RCC 7860 (cell line): ENCODE data around the gene INA.
A peak's percentile ranks its signal among the peaks of the same experiment; 100 is the strongest.
"Not testable (repeated sequence)": the region's sequence is repeated elsewhere in the genome, so short reads cannot be mapped to it uniquely, and the experiment has no call there.

Experiments
- DNase-seq: peaks from one replicate; pipeline ENCODE4 v3.0.0-alpha.2; 2015; ENCODE audit warnings: low spot score
- FAIRE-seq: peaks from 2 replicates; lab custom pipeline; 2012; peaks lifted over from hg19 to GRCh38; lab: Jason Lieb, UNC

The INA gene

DNA sequence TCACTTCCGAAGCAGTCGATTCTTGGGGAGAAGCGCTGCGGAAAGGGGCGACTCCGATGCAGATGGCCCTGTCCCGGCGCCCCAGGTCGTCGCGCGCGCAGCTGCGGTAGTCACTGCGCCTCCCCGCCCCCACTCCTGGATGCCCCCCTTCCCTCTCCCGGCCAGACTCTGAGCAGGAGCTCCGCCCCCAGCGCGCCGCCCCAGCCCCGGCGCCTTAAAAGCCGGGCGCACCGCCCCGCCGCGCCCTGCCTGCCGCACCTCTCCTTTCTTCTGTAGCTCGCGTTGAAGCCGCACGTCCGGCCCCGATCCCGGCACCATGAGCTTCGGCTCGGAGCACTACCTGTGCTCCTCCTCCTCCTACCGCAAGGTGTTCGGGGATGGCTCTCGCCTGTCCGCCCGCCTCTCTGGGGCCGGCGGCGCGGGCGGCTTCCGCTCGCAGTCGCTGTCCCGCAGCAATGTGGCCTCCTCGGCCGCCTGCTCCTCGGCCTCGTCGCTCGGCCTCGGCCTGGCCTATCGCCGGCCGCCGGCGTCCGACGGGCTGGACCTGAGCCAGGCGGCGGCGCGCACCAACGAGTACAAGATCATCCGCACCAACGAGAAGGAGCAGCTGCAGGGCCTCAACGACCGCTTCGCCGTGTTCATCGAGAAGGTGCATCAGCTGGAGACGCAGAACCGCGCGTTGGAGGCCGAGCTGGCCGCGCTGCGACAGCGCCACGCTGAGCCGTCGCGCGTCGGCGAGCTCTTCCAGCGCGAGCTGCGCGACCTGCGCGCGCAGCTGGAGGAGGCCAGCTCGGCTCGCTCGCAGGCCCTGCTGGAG, at the start of gene INA:
Gene INA (plus strand): TSS at position 243 of the 817 bp plus-strand sequence. CDS start 74 bp downstream, at position 317.
- FAIRE-seq (no peak), DNase-seq (no peak)

DNA sequence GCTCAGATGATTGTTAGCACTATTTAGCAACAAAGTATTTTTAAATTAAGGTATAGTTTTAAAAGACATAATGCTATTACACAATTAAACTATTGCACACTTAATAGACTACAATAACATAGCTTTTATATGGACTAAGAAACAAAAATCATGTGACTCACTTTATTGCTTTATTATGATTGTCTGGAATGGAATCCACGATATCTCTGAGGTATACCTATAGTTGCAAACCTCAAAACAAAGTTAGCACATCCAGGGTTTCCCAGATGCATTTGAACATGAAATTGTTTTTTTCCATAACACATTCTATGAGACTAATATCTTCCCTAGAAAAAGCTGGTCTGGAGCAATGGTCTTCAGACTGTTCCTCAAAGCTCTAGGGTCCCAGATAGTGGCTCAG, 49.5 kb upstream of the INA start:
- FAIRE-seq (no peak), DNase-seq (no peak)

DNA sequence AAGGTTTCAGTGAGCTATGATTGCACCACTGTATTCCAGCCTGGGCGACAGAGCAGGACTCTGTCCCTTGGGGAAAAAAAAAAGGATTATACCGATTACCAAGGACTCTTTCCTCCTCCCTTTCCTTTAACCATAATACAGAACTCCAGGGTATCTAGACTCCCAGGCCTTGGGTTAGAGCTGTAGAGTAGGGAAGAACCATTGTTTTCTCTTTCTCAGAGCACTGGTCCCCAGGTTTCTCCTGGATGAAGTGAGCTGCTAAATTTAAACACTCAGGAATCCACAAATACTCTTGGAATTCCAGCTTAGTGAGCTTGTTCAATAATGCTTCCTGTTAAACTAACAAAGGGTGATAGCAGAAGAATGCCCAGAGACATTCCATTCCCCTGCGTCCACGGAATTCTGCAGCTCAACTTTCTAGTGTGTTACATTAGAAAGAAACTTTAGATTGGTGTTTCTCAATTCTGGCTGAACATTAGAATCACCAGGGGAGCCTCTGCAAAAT, 45.8 kb upstream of the INA start:
- DNase-seq: peak; percentile 95
- peak; percentile 93 for FAIRE-seq

DNA sequence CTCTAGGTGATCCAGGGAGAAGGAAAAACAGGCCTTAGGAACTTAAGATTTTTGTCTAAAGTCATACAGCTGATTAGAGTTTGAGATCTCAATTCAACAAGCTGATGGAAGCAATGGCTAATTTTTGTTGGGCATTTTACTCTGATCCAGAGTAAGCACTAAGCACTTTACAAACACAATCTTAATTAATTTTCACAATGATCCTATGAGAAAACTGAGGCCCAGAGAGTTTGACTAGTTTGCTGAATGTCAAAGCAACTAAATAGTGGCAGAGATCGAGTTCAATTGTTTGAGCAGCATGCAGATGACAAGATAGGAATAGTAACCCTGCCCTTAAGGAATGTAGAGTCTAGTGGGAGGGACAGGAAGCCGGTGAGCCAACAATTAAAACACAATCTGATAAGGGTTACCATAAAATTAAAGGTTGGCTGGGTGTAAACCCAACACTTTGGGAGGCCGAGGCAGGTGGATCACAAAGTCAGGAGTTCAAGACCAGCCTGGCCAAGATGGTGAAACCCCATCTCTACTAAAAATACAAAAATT, 44.7 kb upstream of the INA start:
- DNase-seq (peak; percentile 66), FAIRE-seq (no peak)

DNA sequence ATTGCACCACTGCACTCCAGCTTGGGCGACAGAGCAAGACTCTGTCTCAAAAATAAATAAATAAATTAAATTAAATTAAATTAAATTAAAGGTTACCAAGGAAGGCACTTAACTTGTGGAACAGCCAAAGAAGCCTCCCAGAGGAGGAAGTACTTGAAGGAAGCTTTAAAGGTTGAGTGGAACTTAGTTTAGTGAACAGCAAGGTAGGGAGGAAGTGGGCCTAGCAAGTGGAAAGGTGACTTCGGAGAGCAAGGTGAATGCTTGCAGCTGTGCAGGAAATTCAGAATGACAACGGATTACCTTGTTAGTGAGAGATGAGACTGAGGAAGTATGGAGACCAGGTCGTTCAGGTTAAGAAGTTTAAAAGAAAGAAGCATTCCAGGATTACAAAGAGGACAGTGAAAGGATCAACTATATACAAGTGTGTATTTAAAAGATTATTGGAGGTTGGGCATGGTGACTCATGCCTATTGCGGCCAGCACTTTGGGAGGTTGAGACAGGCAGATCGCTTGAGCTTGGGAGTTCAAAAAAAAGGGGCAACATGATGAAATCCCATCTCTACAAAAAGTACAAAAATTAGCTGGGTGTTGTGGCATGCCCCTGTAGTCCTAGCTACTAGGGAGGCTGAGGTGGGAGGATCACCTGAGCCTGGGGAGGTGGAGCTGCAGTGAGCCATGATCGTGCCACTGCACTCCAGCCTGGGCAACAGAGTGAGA, 44.0 kb upstream of the INA start:
- FAIRE-seq: no peak
- DNase-seq: peak; percentile 44

DNA sequence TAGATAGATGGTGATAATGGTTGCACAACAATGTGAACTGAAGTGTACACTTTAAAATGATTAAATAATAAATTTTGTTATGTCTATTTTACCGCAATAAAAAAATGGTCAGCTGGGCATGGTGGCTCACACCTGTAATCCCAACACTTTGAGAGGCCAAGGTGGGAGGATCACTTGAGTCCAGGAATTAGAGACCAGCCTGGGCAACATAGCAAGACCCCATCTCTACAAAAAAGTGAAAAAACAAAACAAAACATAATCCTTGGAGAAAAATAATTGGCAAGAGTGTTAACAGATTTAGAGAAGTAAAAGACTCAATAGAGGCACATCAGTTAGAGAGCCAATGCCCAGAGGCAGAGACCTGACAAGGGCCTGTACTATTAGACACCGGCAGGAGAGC, 41.2 kb upstream of the INA start:
- FAIRE-seq (no peak), DNase-seq (no peak)

DNA sequence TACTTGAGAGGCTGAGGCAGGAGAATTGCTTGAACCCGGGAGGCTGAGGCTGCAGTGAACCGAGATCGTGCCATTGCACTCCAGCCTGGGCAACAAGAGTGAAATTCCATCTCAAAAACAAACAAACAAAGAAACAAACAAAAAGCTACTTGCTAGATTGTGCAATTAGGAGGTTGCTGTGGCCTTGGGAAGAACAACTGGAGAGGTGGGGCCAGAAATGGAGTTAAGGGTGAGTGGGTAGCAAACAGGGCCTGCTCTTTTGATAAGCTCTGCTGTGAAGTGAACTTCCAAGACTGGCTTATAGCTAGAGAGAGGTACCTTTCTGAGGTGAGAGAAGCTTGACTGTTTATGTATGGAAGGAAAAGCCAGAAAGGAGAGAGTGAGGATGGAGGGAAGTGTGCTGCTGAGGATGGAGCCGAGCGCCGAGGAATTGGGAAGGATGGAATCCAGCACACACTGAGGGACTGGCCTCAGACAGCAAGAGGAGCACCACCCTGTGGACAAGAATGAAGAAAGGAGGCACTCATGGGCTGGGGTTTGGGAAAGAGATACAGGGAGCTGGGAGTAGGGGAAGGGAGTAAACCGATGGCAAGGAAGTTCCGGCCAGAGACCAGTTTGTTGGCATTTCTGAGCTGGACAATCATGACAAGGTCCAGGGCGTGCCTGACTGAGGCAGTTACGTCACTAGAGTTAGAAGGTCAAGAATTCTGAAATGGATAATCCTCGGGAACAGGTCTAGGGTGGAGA, 38.3 kb upstream of the INA start:
- DNase-seq (no peak), FAIRE-seq (no peak)

DNA sequence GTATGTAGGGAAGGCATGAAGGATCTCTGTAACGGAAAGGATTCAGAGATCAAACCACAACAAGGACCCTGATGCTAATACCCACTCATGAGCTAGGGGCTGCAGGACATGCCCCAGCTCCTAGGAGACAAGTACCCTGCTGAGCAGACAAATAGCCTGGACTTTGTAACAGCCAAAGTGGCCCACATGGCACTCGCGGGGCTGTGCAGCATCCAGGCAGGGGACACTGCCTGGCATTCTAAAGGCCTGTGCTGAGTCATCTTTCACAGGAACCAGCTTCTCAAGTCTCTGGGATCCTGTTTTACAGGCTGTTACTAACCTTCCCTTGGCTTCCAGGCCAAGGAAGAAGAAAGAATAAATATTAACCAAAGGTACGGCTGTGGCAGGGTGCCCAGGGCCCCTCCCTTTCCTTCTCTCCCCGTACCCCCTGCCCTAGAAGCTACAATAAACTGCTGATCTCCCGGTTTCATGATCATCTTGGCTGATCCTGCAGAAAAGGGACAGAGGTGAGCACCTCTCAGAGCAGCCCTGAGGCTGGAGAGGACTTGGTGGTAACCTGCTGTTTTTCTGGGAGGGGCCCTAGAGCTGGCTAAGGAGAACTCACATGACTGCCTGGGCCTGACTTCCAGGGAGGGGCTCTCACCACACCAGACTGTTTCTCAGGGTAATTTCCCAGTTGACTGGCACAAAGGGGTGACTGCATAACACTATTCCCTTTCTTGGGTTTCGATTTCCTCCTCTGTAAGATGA, 35.5 kb upstream of the INA start:
- FAIRE-seq: peak; percentile 85
- peak; percentile 90 for DNase-seq

DNA sequence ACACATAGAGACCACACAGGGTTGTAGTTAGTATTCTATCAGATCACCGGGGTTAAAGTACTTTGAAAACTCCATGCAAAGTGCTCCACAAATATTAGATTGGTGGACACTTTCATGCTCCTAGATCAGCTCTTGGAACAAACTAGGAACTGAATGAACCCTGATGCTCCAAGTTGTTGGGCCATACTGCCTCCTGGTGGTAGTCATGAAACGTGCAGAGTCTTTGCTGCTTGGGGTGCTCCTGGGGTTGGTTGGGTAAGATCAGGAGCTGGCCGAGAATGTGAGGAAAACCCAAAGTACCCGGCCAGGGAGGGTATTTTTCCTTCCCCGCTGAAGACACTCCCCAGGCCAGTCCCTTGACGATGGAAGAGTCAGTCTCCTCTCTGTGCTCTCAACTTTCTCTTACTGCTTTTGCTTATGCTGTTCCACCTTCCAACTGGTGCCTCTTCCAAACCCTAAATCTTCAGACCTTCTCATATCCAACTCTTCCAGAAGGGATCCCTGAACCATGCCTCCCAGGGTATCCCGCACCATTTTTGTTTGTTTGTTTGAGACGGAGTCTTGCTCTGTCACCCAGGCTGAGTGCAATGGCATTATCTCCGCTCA, 32.2 kb upstream of the INA start:
- FAIRE-seq (no peak), DNase-seq (peak; percentile 60)

DNA sequence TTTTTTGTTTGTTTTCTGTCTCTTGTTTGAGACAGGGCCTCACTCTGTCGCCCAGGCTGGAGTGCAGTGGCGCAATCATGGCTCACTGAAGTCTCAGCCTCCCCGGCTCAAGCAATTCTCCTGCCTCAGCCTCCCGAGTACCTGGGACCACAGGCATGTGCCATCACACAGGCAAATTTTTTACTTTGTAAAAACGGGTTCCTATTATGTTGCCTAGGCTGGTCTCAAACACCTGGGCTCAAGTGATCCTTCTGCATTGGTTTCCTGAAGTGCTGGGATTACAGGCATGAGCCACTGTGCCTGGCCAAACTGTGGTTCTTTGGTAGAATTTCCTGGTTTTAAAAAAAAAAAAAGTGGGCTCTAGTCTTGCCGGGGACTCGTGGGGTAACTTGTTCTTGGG, 31.4 kb upstream of the INA start, which contains the start of gene RPEL1:
Gene RPEL1 (plus strand): TSS at position 301 of the 400 bp plus-strand sequence. CDS start 110 bp downstream, outside the sequence.
- not testable (repeated sequence) for DNase-seq, FAIRE-seq

DNA sequence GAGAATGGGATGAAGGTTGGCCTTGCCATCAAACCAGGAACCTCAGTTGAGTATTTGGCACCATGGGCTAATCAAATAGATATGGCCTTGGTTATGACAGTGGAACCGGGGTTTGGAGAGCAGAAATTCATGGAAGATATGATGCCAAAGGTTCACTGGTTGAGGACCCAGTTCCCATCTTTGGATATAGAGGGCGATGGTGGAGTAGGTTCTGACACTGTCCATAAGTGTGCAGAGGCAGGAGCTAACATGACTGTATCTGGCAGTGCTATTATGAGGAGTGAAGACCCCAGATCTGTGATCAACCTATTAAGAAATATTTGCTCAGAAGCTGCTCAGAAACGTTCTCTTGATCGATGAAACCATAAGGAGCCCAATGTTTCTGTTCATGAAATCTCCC, 30.6 kb upstream of the INA start:
- DNase-seq: no peak
- no peak for FAIRE-seq

DNA sequence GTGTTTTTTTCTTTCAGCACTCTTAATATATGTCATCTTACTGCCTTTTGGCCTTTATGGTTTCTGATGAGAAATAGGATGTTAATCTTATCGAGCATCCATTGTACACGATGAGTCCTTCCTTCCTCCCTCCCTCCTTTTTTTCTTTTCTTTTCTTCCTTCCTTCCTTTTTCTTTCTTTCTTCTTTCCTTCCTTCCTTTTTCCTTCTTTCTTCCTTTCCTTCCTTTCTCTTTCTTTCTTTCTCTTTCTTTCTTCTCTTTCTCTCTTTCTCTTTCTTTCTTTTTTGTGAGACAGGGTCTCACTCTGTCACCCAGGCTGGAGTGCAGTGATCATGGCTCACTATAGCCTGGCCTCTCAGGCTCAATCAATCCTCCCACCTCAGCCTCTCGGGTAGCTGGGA, 22.8 kb upstream of the INA start:
- no peak for FAIRE-seq
- DNase-seq: no peak

DNA sequence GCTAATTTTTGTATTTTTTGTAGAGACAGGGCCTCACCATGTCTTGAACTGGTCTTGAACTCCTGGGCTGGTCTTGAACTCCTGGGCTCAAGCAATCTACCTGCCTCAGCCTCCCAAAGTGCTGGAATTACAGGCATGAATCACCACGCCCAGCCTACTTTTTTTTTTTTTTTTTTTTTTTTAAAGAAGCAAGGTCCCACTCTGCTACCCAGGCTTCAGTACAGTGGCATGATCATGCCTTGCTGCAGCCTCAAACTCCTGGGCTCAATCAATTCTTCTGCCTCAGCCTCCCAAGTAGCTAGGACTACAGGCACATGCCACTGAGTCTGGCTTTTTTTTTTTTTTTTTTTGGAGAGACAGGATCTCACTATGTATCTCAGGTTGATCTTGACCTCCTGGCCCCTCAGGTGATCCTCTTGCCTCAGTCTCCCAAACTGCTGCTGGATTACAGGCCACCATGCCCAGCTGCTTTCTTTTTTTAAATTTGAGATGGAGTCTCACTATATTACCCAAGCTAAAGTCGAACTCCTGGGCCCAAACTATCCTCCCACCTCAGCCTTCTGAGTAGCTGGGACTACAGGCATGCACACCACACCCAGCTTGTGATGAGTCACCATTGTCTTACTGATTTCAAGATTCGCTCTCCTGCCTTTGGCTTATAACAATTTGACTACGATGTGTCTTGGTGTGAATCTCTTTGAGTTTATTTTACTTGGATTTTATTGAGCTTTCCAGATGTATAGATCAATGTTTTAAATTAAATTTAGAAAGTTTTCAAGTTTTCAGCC, 22.2 kb upstream of the INA start:
- FAIRE-seq: peak; percentile 64

DNA sequence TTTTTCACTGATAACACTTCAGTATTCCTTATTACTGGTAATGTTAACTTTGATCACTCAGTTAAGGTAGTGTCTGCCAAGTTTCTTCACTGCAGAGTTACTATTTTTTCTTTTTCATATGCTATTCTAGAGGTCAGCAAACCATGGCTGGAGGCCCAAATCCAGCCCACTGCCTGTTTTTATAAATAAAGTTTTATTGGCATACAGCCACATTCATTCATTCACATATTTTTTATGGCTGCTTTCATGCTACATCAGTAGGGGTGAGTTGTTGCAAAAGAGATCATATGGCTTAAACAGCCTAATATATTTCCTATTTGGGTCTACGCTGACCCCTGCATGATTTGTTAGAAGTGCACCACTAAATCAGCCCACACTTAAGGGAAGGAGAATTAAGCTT, 20.3 kb upstream of the INA start:
- DNase-seq (no peak), FAIRE-seq (no peak)

More for the DNA sequence above, 22.2 kb upstream of the INA start:
- peak; percentile 29 for DNase-seq

DNA sequence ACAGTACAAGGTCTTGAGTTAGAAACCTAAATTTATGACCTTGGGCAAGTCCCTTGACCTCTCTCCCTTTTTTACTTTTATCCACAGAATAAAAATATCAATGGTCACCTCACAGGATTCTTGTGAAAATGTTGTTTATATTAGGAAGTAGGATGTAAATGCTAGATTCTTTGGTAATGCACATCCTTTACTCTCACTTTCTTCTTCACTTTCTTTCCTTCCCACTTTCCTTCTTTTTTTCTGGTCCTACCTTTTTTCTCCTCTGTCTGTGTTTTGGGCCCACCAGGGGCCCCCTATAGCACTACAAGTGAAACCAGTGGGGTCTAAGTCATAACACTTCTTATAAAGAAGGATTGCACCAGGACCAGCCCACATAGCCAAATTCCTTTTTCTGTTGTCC, 19.1 kb upstream of the INA start:
- DNase-seq (no peak), FAIRE-seq (no peak)

DNA sequence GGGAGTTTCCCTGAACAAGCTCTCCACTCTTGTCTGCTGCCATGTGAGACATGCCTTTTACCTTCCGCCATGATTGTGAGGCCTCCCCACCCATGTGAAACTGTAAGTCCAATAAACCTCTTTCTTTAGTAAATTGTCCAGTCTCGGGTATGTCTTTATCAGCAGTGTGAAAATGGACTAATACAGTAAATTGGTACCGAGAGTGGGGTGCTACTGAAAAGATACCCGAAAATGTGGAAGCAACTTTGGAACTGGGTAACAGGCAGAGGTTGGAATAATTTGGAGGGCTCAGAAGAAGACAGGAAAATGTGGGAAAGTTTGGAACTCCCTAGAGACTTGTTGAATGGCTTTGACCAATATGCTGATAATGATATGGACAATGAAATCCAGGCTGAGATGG, 18.0 kb upstream of the INA start:
- not testable (repeated sequence) for FAIRE-seq, DNase-seq

DNA sequence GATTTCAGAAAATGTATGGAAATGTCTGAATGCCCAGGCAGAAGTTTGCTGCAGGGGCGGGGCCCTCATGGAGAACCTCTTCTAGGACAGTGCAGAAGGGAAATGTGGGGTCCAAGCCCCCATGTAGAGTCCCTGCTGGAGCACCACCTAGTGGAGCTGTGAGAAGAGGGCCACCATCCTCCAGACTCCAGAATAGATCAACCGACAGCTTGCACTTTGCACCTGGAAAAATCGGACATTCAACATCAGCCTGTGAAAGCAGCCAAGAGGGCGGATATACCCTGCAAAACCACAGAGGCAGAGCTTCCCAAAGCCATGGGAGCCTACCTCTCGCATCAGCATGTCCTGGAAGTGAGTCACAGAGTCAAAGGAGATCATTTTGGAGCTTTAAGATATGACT, 16.9 kb upstream of the INA start:
- no peak for DNase-seq
- no peak for FAIRE-seq

DNA sequence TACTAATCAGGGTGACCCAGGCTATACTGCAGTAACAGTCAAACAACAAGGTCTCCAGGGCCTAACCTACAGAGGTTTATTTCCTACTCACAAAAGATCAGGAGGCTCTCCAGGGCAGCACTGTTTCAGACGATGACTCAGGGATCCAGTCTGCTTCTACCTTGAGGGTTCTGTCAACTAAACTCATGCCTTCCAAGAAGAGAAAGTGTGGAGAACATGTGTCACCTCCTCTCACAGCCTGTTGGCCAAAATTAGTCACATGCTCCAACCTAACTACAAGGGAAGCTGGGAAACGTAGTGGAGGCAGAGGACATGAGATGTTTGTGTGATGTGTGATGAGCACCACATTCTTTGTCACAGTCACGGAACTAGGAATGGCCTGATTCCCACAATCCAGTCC, 14.7 kb upstream of the INA start:
- no peak for FAIRE-seq
- peak; percentile 40 for DNase-seq
